HEK293 (cell line): ENCODE results near the gene PCDHB8.

Experiments used
- CTCF ChIA-PET: fragments of 350-600 bp; formaldehyde crosslinking; extraction: SDS; loops from one replicate; lab custom pipeline; 2021; ENCODE audit warnings: antibody characterized with exemption; lab: Yijun Ruan, JAX
- POLR2A ChIA-PET: fragments of 300-600 bp; formaldehyde crosslinking; extraction: SDS; loops from one replicate; lab custom pipeline; 2020; ENCODE audit warnings: antibody characterized with exemption, inconsistent platforms; lab: Yijun Ruan, JAX
- H3K27ac ChIP-seq: fragments of 200-500 bp; sonication (Bioruptor generic); 2 replicates; pipeline ENCODE4 v1.5.1; 2014; ENCODE audit warnings: low read depth, low read length, control low read depth, inconsistent platforms; ENCODE audit errors: extremely low read depth
- H3K36me3 ChIP-seq, 2 experiments: fragments of 200-500 bp in 1 of 2; sonication (Bioruptor generic) in 1 of 2; 1 replicate in 1 of 2; 2 replicates in 1 of 2; pipeline ENCODE4 v1.5.1; 2014 to 2017; ENCODE audit warnings: inconsistent platforms in 2 of 2, low read length in 2 of 2; ENCODE audit not compliant: control insufficient read depth in 2 of 2, insufficient read depth in 1 of 2
- H3K4me1 ChIP-seq: fragments of 200-500 bp; sonication (Bioruptor generic); 2 replicates; pipeline ENCODE4 v1.5.1; 2014; ENCODE audit warnings: mild to moderate bottlenecking, low read length, inconsistent platforms; ENCODE audit not compliant: control insufficient read depth, insufficient read depth
- H3K4me3 ChIP-seq: 2 replicates; pipeline ENCODE4 v1.5.1; 2011; ENCODE audit warnings: low read depth, mild to moderate bottlenecking, control low read depth, low read length, moderate library complexity
- H3K9me3 ChIP-seq: fragments of 200-500 bp; sonication (Bioruptor generic); 2 replicates; pipeline ENCODE4 v1.5.1; 2014; ENCODE audit warnings: low read depth, low read length, inconsistent platforms; ENCODE audit not compliant: control insufficient read depth, insufficient read depth
- HOXA7 ChIP-seq: sonication (generic); formaldehyde crosslinking; IDR thresholded peaks from 2 replicates; pipeline ENCODE4 v1.8.1; 2022; ENCODE audit warnings: missing genetic modification reagents, borderline replicate concordance
- PBX3 ChIP-seq: sonication (generic); formaldehyde crosslinking; IDR thresholded peaks from 2 replicates; pipeline ENCODE4 v1.8.1; 2022; ENCODE audit warnings: mild to moderate bottlenecking, moderate library complexity, missing genetic modification reagents
- REPIN1 ChIP-seq: fragments of 450-650 bp; formaldehyde crosslinking; IDR thresholded peaks from 2 replicates; pipeline ENCODE4 v1.5.1; 2017; ENCODE audit warnings: missing biosample characterization, missing genetic modification characterization, low read depth
- REST ChIP-seq: fragments of 450-650 bp; formaldehyde crosslinking; IDR thresholded peaks from 2 replicates; pipeline ENCODE4 v1.5.1; 2016; ENCODE audit warnings: missing biosample characterization, missing genetic modification characterization
- ZBTB1 ChIP-seq: fragments of 450-650 bp; formaldehyde crosslinking; IDR thresholded peaks from 2 replicates; pipeline ENCODE4 v1.5.1; 2016; ENCODE audit warnings: missing biosample characterization, missing genetic modification characterization
- ZEB2 ChIP-seq: fragments of 450-650 bp; formaldehyde crosslinking; IDR thresholded peaks from 2 replicates; pipeline ENCODE4 v1.5.1; 2016; ENCODE audit warnings: missing biosample characterization, missing genetic modification characterization
- ZFP37 ChIP-seq: fragments of 450-650 bp; formaldehyde crosslinking; IDR thresholded peaks from 2 replicates; pipeline ENCODE4 v1.5.1; 2016; ENCODE audit warnings: missing biosample characterization, missing genetic modification characterization
- ZIC2 ChIP-seq: fragments of 450-650 bp; formaldehyde crosslinking; IDR thresholded peaks from 2 replicates; pipeline ENCODE4 v1.5.1; 2016; ENCODE audit warnings: missing biosample characterization, missing genetic modification characterization
- ZNF18 ChIP-seq: fragments of 450-650 bp; formaldehyde crosslinking; IDR thresholded peaks from 2 replicates; pipeline ENCODE4 v1.5.1; 2016; ENCODE audit warnings: missing biosample characterization, missing genetic modification characterization
- ZNF341 ChIP-seq: fragments of 450-650 bp; formaldehyde crosslinking; IDR thresholded peaks from 2 replicates; pipeline ENCODE4; 2016; ENCODE audit warnings: low read depth, missing biosample characterization, missing genetic modification characterization
- ZNF350 ChIP-seq: fragments of 450-650 bp; formaldehyde crosslinking; IDR thresholded peaks from 2 replicates; pipeline ENCODE4 v1.5.0; 2017; ENCODE audit warnings: missing biosample characterization, mild to moderate bottlenecking, missing genetic modification characterization
- ZNF362 ChIP-seq: fragments of 450-650 bp; formaldehyde crosslinking; IDR thresholded peaks from 2 replicates; pipeline ENCODE4 v1.5.1; 2016; ENCODE audit warnings: missing biosample characterization, missing genetic modification characterization
- ZNF624 ChIP-seq: fragments of 450-650 bp; formaldehyde crosslinking; IDR thresholded peaks from 2 replicates; pipeline ENCODE4 v1.5.1; 2017; ENCODE audit warnings: missing biosample characterization, missing genetic modification characterization
- ZNF792 ChIP-seq: fragments of 450-650 bp; formaldehyde crosslinking; IDR thresholded peaks from 2 replicates; pipeline ENCODE4 v1.5.1; 2016; ENCODE audit warnings: missing biosample characterization, missing genetic modification characterization

The PCDHB8 gene

GRCh38 chr5:141149812-141150211 is 27.8 kb upstream of the PCDHB8 start, which contains the start of gene PCDHB6:
Gene PCDHB6 (plus strand): TSS chr5:141150057. CDS start chr5:141150258, 201 bp downstream.
- no peak for TF ChIP-seq REPIN1 (tag by site-specific recombination)
- TF ChIP-seq, all 188 proteins: peak for 0
- ChIA-PET POLR2A (no interaction called here), CTCF (interaction anchor here (0.6 to 1.6 kb wide), 8 partner anchors 14 to 282 kb away, joined by 3 to 8 read pairs (median 4); partner anchors contain the start of genes PCDHB11, PCDHB2 and PCDHB7)
- no peaks in the 10 kb centered on the region for H3K36me3 ChIP-seq
- H3K4me1 ChIP-seq: no peaks in the 10 kb centered on the region
- no peaks in the 10 kb centered on the region for H3K9me3 ChIP-seq
- H3K4me3 ChIP-seq: no peak within 1 kb of the TSS
- H3K27ac ChIP-seq: no peak within 1 kb of the TSS

- H3K9me3 ChIP-seq: no peaks in the 10 kb centered on the region
- H3K4me3 ChIP-seq: no peak overlapping the region
- no peaks in the 10 kb centered on the region for H3K4me1 ChIP-seq
- no peak for TF ChIP-seq ZNF18 (tag by site-specific recombination)
- no peak for TF ChIP-seq REST (tag by site-specific recombination)
- TF ChIP-seq ZNF362 (tag by site-specific recombination): no peak
- no peak for TF ChIP-seq ZEB2 (tag by site-specific recombination)
- no peak for TF ChIP-seq ZNF350 (tag by site-specific recombination)
- no peak for TF ChIP-seq ZNF792 (tag by site-specific recombination)
- TF ChIP-seq ZNF624 (tag by site-specific recombination): no peak
- TF ChIP-seq ZBTB1 (tag by site-specific recombination): no peak
- no peak for TF ChIP-seq ZNF341
- no peak for TF ChIP-seq HOXA7 (CRISPR knock-in tag)
- no peak for TF ChIP-seq ZIC2
- no peak for TF ChIP-seq ZFP37 (tag by site-specific recombination)
- no peak for TF ChIP-seq PBX3 (CRISPR knock-in tag)
- CTCF ChIA-PET: interaction anchor here (0.9 to 1.6 kb wide), 7 partner anchors 13 to 65 kb away, joined by 3 to 8 read pairs (median 5); partner anchors contain the start of genes PCDHB11, PCDHB2 and PCDHB7
- no peaks in the 10 kb centered on the region for H3K36me3 ChIP-seq
- POLR2A ChIA-PET: no interaction called here
- H3K27ac ChIP-seq: no peak overlapping the region
Measured at GRCh38 chr5:141150224-141150992, 27.2 kb upstream of the PCDHB8 start.
